ENCODE data around the gene NPPC. TPM values are rescaled to one million over a fixed set of nuclear protein-coding genes. Genes with fewer than 3 reads are reported as not detected.
A peak's percentile ranks its signal among the peaks of the same experiment; 100 is the strongest.
"Not testable (repeated sequence)": the region's sequence is repeated elsewhere in the genome, so short reads cannot be mapped to it uniquely, and the experiment has no call there.

The NPPC gene
- total RNA-seq, 3 donors from 2014 or later = 0.39 to 2.7 TPM; not detected in 1

DNA sequence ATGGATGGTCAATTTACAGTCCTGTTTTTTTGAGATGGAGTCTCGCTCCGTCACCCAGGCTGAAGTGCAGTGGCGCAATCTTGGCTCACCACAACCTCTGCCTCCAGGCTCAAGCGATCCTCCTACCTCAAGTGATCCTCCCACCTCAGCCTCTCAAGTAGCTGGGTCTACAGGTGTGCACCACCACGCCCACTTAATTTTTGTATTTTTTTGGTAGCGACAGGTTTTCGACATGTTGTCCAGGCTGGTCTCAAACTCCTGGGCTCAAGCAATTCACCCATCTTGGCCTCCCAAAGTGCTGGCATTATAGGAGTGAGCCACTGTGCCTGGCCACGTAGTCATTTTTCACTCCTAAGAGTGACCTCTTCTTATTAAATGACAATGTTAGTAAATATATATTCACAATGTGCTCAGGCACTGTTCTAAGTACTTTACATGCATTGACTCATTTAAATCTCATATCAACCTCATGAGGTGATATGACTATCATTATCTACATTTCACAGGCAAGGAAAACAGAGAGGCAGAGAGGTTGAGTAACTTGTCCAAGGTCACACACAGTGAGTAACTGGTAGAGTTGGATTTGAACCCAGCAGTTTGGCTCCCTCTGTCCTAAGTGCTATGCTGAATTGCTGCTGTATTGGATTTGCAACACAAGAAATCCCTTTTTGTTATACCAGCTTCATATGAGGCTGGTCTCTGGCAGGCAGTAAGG, 29.7 kb upstream of the NPPC start:
- intact Hi-C loops (cut with DNase I, micrococcal nuclease) = no loop called here
- TF ChIP-seq, protein P1, sequence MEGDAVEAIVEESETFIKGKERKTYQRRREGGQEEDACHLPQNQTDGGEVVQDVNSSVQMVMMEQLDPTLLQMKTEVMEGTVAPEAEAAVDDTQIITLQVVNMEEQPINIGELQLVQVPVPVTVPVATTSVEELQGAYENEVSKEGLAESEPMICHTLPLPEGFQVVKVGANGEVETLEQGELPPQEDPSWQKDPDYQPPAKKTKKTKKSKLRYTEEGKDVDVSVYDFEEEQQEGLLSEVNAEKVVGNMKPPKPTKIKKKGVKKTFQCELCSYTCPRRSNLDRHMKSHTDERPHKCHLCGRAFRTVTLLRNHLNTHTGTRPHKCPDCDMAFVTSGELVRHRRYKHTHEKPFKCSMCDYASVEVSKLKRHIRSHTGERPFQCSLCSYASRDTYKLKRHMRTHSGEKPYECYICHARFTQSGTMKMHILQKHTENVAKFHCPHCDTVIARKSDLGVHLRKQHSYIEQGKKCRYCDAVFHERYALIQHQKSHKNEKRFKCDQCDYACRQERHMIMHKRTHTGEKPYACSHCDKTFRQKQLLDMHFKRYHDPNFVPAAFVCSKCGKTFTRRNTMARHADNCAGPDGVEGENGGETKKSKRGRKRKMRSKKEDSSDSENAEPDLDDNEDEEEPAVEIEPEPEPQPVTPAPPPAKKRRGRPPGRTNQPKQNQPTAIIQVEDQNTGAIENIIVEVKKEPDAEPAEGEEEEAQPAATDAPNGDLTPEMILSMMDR (IDR thresholded peaks at IDR 0.05) = no peak
- Histone ChIP-seq H3K4me1 (ENCODE audit: low read depth) (peaks cover 3% of the 10 kb centered on the region), H3K36me3 (ENCODE audit: low read depth) (no peaks in the 10 kb centered on the region), H3K9me3 (no peaks in the 10 kb centered on the region), H3K4me3 (no peak overlapping the region)
- DNase-seq = no peak
- ATAC-seq = peak; percentile 58

DNA sequence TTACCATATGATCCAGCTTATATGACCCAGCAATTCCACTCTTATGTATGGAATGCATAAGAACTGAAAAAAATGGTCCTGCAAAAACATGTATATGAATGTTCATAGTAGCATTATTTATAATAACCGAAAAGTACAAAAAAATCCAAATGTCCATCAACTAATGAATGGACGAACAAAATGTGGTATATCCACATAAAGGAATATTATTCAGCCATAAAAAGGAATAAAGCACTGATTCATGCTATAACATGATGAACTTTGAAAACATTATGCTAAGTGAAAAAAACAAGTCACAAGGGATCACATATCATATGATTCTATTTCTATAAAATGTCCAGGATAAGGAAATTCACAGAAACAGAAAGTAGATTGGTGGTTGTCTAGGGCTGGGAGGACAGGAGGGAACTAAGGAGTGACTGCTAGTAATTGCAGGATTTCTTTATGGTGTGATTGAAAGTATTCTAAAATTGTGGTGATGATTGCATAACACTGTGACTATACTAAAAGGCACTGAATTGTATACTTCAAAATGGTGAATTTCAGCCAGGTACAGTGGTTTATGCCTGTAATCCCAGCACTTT, 25.3 kb upstream of the NPPC start:
- no peaks in the 10 kb centered on the region for H3K9me3 ChIP-seq

DNA sequence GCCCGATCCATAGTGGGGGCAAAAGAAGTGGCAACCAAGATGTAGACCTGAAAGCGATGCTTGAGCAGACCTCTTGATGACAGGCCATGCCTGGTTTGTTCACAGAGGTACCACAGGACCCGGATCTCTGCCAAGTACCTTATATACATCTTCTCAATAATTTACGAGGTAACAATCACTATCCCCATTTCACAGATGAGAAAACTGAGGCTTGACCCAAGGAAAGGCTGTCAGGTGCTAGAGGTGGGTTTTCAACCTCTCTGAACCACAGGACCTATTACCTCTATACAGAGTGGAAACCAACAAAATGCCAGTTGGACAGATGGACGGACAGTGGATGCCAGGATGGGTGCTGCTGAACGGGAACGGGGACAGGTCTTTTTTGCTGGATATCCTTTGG, 21.5 kb upstream of the NPPC start:
- ATAC-seq (no peak), DNase-seq (no peak)
- no peak overlapping the region for H3K4me3 ChIP-seq
- H3K36me3 ChIP-seq (ENCODE audit: low read depth) = no peaks in the 10 kb centered on the region
- H3K9me3 ChIP-seq = no peaks in the 10 kb centered on the region
- H3K4me1 ChIP-seq (ENCODE audit: low read depth) = no peaks in the 10 kb centered on the region
- TF ChIP-seq, protein P1 (IDR thresholded peaks at IDR 0.05) = no peak
- intact Hi-C loops (cut with DNase I, micrococcal nuclease) = no loop called here

More for the DNA sequence above, 25.3 kb upstream of the NPPC start:
- intact Hi-C loops (cut with DNase I, micrococcal nuclease) = no loop called here
- H3K4me3 ChIP-seq = no peak overlapping the region
- ATAC-seq = no peak
- DNase-seq = no peak
- no peaks in the 10 kb centered on the region for H3K36me3 ChIP-seq (ENCODE audit: low read depth)
- no peaks in the 10 kb centered on the region for H3K4me1 ChIP-seq (ENCODE audit: low read depth)
- TF ChIP-seq, protein P1 (IDR thresholded peaks at IDR 0.05) = no peak

DNA sequence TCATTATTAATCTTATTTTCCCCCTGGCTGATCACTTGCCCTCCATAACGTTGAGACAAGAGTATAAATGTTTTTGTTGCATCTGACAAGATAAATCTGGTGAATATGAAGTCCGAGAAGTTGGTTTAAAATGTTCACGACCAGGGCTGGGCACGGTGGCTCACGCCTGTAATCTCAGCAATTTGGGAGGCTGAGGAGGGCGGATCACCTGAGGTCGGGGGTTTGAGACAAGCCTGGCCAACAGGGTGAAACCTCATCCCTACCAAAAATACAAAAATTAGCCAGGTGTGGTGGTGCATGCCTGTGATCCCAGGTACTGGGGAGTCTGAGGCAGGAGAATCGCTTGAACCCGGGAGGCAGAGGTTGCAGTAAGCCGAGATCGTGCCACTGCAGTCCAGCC, 20.9 kb upstream of the NPPC start:
- intact Hi-C loops (cut with DNase I, micrococcal nuclease); H3K36me3 ChIP-seq (ENCODE audit: low read depth); DNase-seq; H3K4me1 ChIP-seq (ENCODE audit: low read depth); ATAC-seq; H3K9me3 ChIP-seq; H3K4me3 ChIP-seq: not testable (repeated sequence)

DNA sequence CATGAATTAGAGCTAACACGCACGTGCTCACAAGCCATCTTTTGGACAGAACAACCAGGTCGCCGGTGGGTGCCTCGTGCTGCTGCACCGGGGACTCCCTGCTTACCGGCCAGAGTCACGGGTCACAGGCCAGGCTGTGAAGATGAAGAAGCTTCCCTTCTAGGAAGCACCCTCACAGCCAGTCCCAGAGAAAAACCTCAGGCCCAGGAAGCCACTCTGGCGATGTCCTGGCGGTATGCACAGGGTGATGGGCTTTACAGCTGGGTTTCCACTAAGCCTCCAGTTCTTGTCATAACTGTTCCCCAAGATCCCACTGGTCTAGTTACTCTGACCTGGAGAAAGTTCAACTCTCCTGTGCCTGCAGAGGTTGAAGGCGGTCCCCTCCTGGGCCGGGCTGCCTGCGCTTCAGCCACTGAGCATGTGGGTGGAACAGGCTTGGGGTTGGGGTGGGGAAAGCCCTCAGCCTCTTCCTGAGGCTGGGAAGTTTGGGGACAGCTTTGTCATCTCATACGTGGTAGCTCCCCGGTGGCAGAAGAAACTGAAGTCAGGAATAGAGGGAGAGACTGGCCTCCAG, 20.1 kb upstream of the NPPC start:
- Histone ChIP-seq H3K9me3 (no peaks in the 10 kb centered on the region), H3K36me3 (ENCODE audit: low read depth) (no peaks in the 10 kb centered on the region), H3K4me1 (ENCODE audit: low read depth) (no peaks in the 10 kb centered on the region), H3K4me3 (no peak overlapping the region)
- ATAC-seq (no peak), DNase-seq (no peak)
- intact Hi-C loops (cut with DNase I, micrococcal nuclease) = no loop called here
- TF ChIP-seq, protein P1 (IDR thresholded peaks at IDR 0.05) = no peak

DNA sequence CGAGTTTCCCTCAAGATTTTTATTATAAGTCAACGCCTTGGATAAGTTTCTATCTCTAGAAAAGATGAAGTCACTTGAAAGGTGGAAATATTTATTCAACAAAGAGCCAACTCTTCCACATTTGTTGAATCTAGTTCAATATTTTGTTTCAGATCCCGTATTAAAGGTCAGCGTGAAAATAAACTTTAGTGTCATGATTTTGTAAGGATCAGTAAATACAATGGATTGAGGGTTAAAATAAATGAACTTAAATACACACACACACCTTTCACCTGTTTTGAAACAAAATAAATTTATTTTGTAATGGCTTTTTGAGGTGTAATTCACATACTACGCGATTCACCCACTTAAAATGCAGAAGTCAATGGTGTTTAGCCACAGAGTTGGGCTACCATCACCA, 16.0 kb upstream of the NPPC start:
- DNase-seq (no peak), ATAC-seq (no peak)
- TF ChIP-seq, protein P1 (IDR thresholded peaks at IDR 0.05) = no peak

More for the DNA sequence above, 16.0 kb upstream of the NPPC start:
- intact Hi-C loops (cut with DNase I, micrococcal nuclease) = no loop called here
- H3K9me3 ChIP-seq = no peaks in the 10 kb centered on the region
- H3K36me3 ChIP-seq (ENCODE audit: low read depth) = no peaks in the 10 kb centered on the region
- no peaks in the 10 kb centered on the region for H3K4me1 ChIP-seq (ENCODE audit: low read depth)
- no peak overlapping the region for H3K4me3 ChIP-seq
